ENCODE data around the gene ZNF496.

- TF ChIP-seq CTCF (IDR thresholded peaks at IDR 0.05) (no peak), POLR2A (IDR thresholded peaks at IDR 0.05) (no peak)
Observed at GRCh38 chr1:247334378-247335133, 2.9 kb upstream of the ZNF496 start.
